ENCODE results near the gene AHDC1.
"Not testable (repeated sequence)": the region's sequence is repeated elsewhere in the genome, so short reads cannot be mapped to it uniquely, and the experiment has no call there.

AHDC1 gene

GRCh38 chr1:27643600-27644368, 39.8 kb upstream of the AHDC1 start:
- WGBS, 2 experiments (ENCODE audit: insufficient coverage in 2 of 2), result 45 to 49% methylated on average over 12 to 13 of the region's 13 CpGs
- Histone ChIP-seq H3K4me1 (ENCODE audit: control insufficient read depth, insufficient read depth, low read length, poor library complexity, severe bottlenecking) (no peaks in the 10 kb centered on the region), H3K27ac (ENCODE audit: low read depth, low read length, severe bottlenecking) (no peak overlapping the region), H3K9me3 (ENCODE audit: control insufficient read depth, low read length) (no peaks in the 10 kb centered on the region), H3K4me3 (ENCODE audit: extremely low read depth, insufficient read depth, low read length, poor library complexity, severe bottlenecking) (no peak overlapping the region), H3K36me3 (ENCODE audit: control insufficient read depth, insufficient read depth, low read length) (no peaks in the 10 kb centered on the region)

- H3K27ac ChIP-seq (ENCODE audit: low read depth, low read length, severe bottlenecking); H3K4me3 ChIP-seq (ENCODE audit: extremely low read depth, insufficient read depth, low read length, poor library complexity, severe bottlenecking); H3K36me3 ChIP-seq (ENCODE audit: control insufficient read depth, insufficient read depth, low read length); H3K9me3 ChIP-seq (ENCODE audit: control insufficient read depth, low read length); H3K4me1 ChIP-seq (ENCODE audit: control insufficient read depth, insufficient read depth, low read length, poor library complexity, severe bottlenecking): not testable (repeated sequence)
- 89 to 90% methylated on average over 6 to 7 of the region's 9 CpGs for WGBS, 2 experiments (ENCODE audit: insufficient coverage in 2 of 2)
These were observed 36.6 kb upstream of the AHDC1 start for GRCh38 chr1:27640514-27640913.

- WGBS, 2 experiments (ENCODE audit: insufficient coverage in 2 of 2), result no CpG with 5 or more reads among the region's 2 CpGs
- H3K27ac ChIP-seq (ENCODE audit: low read depth, low read length, severe bottlenecking), result no peak overlapping the region
- H3K9me3 ChIP-seq (ENCODE audit: control insufficient read depth, low read length), result no peaks in the 10 kb centered on the region
- H3K4me1 ChIP-seq (ENCODE audit: control insufficient read depth, insufficient read depth, low read length, poor library complexity, severe bottlenecking), result peaks cover 4% of the 10 kb centered on the region
- H3K4me3 ChIP-seq (ENCODE audit: extremely low read depth, insufficient read depth, low read length, poor library complexity, severe bottlenecking), result no peak overlapping the region
- no peaks in the 10 kb centered on the region for H3K36me3 ChIP-seq (ENCODE audit: control insufficient read depth, insufficient read depth, low read length)
These were observed 34.9 kb upstream of the AHDC1 start for GRCh38 chr1:27638805-27639204.

GRCh38 chr1:27638047-27638734, 34.2 kb upstream of the AHDC1 start:
- Histone ChIP-seq H3K4me3 (ENCODE audit: extremely low read depth, insufficient read depth, low read length, poor library complexity, severe bottlenecking) (no peak overlapping the region), H3K36me3 (ENCODE audit: control insufficient read depth, insufficient read depth, low read length) (no peaks in the 10 kb centered on the region), H3K9me3 (ENCODE audit: control insufficient read depth, low read length) (no peaks in the 10 kb centered on the region), H3K27ac (ENCODE audit: low read depth, low read length, severe bottlenecking) (no peak overlapping the region), H3K4me1 (ENCODE audit: control insufficient read depth, insufficient read depth, low read length, poor library complexity, severe bottlenecking) (peaks cover 4% of the 10 kb centered on the region)
- WGBS, 2 experiments (ENCODE audit: insufficient coverage in 2 of 2), result 95 to 100% methylated on average over 1 to 4 of the region's 5 CpGs

GRCh38 chr1:27635396-27636142, 31.6 kb upstream of the AHDC1 start:
- Histone ChIP-seq H3K4me1 (ENCODE audit: control insufficient read depth, insufficient read depth, low read length, poor library complexity, severe bottlenecking) (peaks cover 4% of the 10 kb centered on the region), H3K27ac (ENCODE audit: low read depth, low read length, severe bottlenecking) (no peak overlapping the region), H3K9me3 (ENCODE audit: control insufficient read depth, low read length) (no peaks in the 10 kb centered on the region), H3K4me3 (ENCODE audit: extremely low read depth, insufficient read depth, low read length, poor library complexity, severe bottlenecking) (no peak overlapping the region), H3K36me3 (ENCODE audit: control insufficient read depth, insufficient read depth, low read length) (no peaks in the 10 kb centered on the region)
- 92 to 94% methylated on average over 9 of the region's 11 CpGs for WGBS, 2 experiments (ENCODE audit: insufficient coverage in 2 of 2)

- Histone ChIP-seq H3K4me3 (ENCODE audit: extremely low read depth, insufficient read depth, low read length, poor library complexity, severe bottlenecking) (peak within 1 kb of the TSS; percentile 31), H3K36me3 (ENCODE audit: control insufficient read depth, insufficient read depth, low read length) (no peaks in the 10 kb centered on the region), H3K9me3 (ENCODE audit: control insufficient read depth, low read length) (no peaks in the 10 kb centered on the region), H3K4me1 (ENCODE audit: control insufficient read depth, insufficient read depth, low read length, poor library complexity, severe bottlenecking) (peaks cover 4% of the 10 kb centered on the region), H3K27ac (ENCODE audit: low read depth, low read length, severe bottlenecking) (no peak within 1 kb of the TSS)
- 85 to 89% methylated on average over 15 to 22 of the region's 28 CpGs for WGBS, 2 experiments (ENCODE audit: insufficient coverage in 2 of 2)
These were observed 31.0 kb upstream of the AHDC1 start, which contains the start of gene FGR for GRCh38 chr1:27634985-27635367. FGR (minus strand) TSS chr1:27635185; CDS start chr1:27623916, 11,269 bp downstream.

GRCh38 chr1:27634177-27634984, 30.4 kb upstream of the AHDC1 start:
- H3K4me3 ChIP-seq (ENCODE audit: extremely low read depth, insufficient read depth, low read length, poor library complexity, severe bottlenecking), result peak overlapping the region; percentile 31
- H3K4me1 ChIP-seq (ENCODE audit: control insufficient read depth, insufficient read depth, low read length, poor library complexity, severe bottlenecking), result peaks cover 4% of the 10 kb centered on the region
- H3K27ac ChIP-seq (ENCODE audit: low read depth, low read length, severe bottlenecking), result no peak overlapping the region
- H3K36me3 ChIP-seq (ENCODE audit: control insufficient read depth, insufficient read depth, low read length), result no peaks in the 10 kb centered on the region
- H3K9me3 ChIP-seq (ENCODE audit: control insufficient read depth, low read length), result no peaks in the 10 kb centered on the region
- 21 to 30% methylated on average over 50 to 57 of the region's 63 CpGs for WGBS, 2 experiments (ENCODE audit: insufficient coverage in 2 of 2)

GRCh38 chr1:27633640-27634176, 29.8 kb upstream of the AHDC1 start:
- Histone ChIP-seq H3K4me3 (ENCODE audit: extremely low read depth, insufficient read depth, low read length, poor library complexity, severe bottlenecking) (peak overlapping the region; percentile 31), H3K9me3 (ENCODE audit: control insufficient read depth, low read length) (no peaks in the 10 kb centered on the region), H3K4me1 (ENCODE audit: control insufficient read depth, insufficient read depth, low read length, poor library complexity, severe bottlenecking) (peaks cover 4% of the 10 kb centered on the region), H3K36me3 (ENCODE audit: control insufficient read depth, insufficient read depth, low read length) (no peaks in the 10 kb centered on the region), H3K27ac (ENCODE audit: low read depth, low read length, severe bottlenecking) (no peak overlapping the region)
- WGBS, 2 experiments (ENCODE audit: insufficient coverage in 2 of 2), result 31 to 73% methylated on average over 6 to 13 of the region's 17 CpGs

GRCh38 chr1:27633298-27633610, 29.3 kb upstream of the AHDC1 start:
- H3K27ac ChIP-seq (ENCODE audit: low read depth, low read length, severe bottlenecking), result no peak overlapping the region
- no peaks in the 10 kb centered on the region for H3K36me3 ChIP-seq (ENCODE audit: control insufficient read depth, insufficient read depth, low read length)
- H3K4me1 ChIP-seq (ENCODE audit: control insufficient read depth, insufficient read depth, low read length, poor library complexity, severe bottlenecking), result peaks cover 4% of the 10 kb centered on the region
- no peaks in the 10 kb centered on the region for H3K9me3 ChIP-seq (ENCODE audit: control insufficient read depth, low read length)
- H3K4me3 ChIP-seq (ENCODE audit: extremely low read depth, insufficient read depth, low read length, poor library complexity, severe bottlenecking), result no peak overlapping the region
- 94 to 100% methylated on average over 2 to 5 of the region's 5 CpGs for WGBS, 2 experiments (ENCODE audit: insufficient coverage in 2 of 2)
